HG03565 (cell line): ENCODE measurements around the gene FASLG.
"Not testable (repeated sequence)": the region's sequence is repeated elsewhere in the genome, so short reads cannot be mapped to it uniquely, and the experiment has no call there.

Experiments
- ATAC-seq: cut with Tn5 transposase; IDR thresholded peaks from one replicate; pipeline ENCODE4 v1.9.1; 2021; ENCODE audit warnings: mild to moderate bottlenecking, moderate library complexity; ENCODE audit not compliant: unreplicated experiment

FASLG gene

DNA sequence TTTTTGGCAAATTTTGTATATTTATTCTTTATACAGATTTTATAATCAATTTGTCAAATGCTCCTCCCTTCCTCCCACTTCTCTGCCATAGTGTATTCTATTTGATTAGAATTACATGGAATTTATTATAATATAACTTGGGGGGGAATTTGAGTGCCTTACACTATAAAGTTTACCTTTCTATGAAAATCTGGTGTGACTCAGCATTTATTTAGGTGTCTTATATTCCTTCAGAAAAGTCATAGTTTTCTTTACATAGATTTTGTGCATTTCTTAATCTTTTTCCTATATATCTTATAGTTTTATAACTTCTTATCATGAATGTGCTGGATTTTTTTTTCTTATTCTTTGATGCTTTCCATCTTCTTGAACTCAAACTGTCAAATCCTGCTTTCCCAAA is 21.3 kb downstream of the FASLG start:
- ATAC-seq, result no peak

DNA sequence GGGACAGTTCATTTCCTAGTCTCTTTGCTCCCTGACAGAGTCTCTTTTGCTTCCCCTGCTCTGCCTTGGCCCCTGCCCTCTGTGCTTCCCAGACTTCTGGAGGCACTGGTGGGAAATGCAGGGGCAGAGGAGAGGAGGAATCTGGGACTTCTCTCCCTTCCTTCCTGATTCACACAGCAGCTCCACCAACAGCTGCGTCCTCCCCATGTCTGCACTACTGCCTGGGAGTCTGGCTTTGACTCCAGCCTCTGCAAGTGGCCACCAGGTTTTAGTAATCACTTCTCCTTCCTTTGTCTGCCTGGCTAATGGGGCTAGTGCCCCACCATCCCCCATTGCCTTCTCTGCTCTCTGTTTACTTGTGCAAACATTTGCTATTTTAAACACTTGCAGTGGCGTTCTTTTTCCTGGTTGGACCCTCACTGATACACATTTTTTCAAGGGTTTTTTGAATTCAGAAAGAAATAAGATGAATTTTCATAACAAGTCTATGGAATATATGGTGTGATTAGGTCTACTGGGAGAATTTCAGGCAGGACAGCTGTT is 21.9 kb downstream of the FASLG start:
- no peak for ATAC-seq

DNA sequence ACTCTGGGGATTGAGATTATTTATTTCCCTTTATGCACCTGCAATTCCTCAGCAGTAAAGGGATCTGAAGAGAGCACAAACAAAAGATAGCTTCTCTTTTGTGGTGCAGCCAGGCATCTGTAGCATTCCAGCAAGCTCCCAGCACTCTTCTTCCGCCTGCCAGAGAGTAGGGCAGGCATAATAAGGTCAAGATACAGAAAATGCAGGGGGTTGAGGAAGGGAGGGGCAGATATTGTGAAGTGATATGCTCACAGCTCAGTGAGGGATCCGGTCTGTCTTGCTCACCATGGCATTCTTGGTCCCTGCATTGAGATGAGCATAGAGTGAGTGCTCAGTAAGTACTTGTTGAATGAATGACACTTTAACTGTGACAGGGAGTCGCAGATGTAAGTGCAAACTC is 23.9 kb downstream of the FASLG start:
- ATAC-seq, result no peak

DNA sequence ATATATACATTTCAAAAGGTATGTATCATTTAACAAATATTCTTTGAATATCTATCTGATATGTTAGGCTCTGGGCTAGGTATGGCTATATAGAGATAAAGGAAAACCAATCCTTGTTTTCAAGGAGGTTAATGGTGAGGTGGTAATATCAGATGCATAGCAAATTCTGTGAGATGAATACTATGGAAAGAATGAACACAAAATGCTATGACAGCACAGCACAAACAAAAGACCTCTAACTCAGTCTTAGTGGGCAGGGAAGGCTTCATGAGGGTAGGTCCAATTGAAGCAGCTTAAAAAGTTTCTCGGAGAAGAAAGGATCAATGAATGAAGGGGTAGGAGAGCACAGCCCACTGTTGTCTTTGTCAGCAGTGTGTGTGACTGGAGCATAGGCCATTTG is 27.2 kb downstream of the FASLG start:
- ATAC-seq, result no peak

DNA sequence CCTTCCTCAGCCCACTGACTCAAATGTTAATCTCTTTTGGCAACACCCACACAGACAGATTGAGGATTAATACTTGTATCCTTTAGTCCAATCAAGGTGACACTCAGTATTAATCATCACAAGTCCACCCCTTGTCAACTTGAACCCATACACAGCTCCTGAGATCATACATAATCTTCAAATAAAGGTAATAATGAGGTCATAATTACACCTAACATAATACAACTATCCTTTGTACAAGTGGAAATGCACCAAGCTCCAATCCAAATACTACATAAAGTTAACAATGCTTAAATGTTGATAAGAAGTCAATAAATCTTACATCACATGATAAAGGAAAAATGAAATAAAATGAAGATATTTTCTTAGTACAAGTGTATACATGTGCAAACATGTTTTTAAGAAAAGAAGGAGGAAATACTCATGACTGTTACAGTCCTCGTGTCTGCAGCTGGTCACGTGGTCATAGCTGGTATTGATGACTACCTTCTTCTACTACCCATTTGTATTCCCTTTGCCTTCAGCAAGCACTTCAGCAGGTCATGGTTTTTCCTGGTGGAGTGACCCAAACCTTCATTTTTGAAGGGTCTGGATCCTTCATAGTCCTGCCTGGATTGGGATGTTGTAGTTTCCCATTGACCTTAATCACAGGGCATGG is 29.7 kb downstream of the FASLG start:
- ATAC-seq, result not testable (repeated sequence)

DNA sequence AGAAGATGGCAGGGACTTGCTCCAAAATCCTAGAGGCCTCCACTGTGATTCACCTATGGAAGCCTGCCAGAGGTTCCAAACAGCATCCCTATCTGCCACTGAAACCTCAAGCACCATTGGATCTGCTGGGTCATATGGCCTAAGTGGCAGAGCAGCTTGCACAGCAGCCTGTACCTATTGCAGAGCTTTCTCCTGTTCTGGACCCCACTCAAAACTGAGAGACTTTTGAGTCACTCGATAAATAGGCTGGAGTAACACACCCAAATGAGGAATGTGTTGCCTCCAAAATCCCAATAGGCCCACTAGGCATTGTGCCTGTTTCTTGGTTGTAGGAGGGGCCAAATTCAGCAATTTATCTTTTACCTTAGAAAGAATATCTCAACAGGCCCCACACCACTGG is 32.0 kb downstream of the FASLG start:
- not testable (repeated sequence) for ATAC-seq

DNA sequence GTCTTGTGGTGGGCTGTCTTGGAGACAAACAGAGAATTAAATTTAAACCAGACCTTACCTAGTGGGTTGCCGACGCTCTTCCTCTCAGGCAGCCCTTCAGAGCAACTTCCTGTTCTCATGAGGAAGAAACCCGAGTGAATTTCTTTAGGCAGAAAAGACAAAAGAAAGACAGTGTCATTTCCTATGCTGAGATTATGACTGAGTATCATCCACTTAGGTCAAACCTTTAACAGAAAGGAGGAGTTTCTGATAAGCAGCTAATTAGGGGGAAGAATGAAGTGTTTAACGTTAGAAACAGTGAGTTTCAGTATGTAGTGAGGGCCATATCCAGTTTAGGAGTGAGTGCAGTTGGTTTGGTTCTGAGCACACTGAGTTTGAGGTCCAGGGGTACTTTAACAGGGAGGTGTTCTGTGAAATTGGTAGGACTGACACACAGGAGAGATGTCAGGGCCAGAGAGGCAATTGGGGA is 38.7 kb downstream of the FASLG start:
- ATAC-seq, result no peak

DNA sequence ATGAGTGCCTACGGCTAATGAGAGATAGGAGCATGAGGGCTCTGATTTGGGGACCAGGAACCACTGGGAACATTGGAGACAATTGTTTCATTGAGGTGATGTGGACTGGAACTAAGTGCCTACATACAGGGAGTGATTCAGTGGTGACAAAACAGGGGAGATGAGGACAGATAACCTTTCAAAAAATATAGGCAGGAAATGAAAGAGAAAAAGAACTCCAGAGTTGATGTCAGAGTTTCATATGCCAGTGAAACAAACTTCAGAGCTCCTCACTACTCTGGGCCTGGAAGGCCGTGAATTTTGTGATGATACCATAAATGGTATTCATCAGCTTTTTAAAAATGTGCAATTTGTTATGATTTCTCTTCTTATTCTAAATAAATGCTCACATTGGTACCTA is 39.3 kb downstream of the FASLG start:
- ATAC-seq, result no peak

DNA sequence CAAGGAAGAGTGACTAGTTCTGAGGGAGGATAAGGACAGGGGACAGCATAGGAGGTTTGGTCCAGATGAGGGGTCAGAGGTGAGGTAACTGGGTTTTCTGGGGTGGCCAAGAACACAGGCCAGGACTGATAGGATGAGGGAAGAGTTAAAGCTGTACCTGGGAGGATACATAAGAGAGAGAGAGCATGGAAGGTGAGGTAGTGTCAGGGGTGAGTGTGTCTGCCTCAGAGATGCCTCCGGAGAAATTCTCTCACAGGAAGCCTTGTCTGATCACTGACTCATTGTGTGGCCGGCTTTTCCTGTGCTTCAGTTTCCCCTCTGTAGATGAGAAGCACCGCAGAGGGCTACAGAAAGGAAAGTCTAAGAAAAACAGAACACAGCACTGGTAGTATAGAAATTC is 40.2 kb downstream of the FASLG start:
- peak; percentile 76 for ATAC-seq

DNA sequence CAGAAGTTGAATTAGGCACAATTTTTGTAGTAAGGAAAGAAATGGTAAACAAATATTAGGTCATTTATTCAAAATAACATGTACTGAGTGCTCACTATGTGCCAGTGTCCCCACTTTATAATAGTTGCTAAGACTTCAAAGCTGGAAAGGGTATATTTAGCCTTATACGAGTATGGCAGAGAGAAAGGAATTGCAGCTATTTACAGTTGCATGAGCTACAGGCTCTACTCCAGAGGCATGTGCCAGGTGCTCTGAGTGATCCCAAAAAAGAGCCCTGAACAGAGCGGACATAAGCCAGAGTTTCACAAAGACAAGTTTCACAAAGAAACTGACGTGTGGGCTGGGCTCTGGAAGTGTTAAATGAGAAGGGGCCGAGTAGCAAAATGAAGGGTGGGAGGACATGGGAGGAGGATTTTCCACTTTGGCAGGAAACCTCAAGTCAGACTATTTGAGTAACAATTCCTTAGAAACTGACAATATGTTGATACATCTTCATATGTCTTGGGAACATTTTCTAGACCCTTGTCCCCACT is 40.9 kb downstream of the FASLG start:
- ATAC-seq, result no peak

DNA sequence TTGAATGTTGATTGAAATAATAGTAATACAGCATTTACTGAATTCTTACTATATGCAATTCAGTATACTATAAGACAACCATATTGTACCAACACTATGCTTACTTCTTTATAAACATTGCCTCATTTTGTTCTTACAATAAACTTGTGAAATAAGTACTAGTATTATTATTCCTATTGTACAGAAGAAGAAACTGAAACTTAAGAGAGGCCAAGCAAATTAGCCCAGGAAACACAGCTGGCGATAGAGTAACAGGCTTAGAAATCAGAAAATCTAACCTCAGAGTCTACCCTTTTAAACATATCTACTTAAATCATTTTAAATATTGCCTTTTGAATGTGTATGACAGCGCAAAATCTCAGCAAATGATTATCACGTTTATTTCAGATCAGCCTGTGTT is 41.7 kb downstream of the FASLG start:
- no peak for ATAC-seq

DNA sequence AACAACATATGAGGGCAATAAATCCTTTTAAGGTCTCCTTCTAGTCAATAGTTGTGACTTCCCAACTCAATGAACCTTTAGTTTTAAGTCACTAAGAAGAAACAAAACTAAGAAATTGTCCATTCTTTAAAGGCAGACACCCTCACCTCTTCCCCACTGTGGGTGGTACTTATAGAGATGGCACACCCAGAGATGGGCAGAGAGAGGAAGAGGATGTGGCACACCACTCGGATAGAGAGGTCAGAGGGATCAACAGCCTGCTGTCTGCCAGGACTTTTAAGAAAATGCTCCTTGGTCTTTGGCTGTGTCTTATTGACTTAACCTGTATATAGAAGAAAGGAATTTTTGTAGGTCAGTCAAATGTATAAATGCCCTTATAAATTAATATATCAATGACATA is 45.1 kb downstream of the FASLG start:
- ATAC-seq, result no peak

DNA sequence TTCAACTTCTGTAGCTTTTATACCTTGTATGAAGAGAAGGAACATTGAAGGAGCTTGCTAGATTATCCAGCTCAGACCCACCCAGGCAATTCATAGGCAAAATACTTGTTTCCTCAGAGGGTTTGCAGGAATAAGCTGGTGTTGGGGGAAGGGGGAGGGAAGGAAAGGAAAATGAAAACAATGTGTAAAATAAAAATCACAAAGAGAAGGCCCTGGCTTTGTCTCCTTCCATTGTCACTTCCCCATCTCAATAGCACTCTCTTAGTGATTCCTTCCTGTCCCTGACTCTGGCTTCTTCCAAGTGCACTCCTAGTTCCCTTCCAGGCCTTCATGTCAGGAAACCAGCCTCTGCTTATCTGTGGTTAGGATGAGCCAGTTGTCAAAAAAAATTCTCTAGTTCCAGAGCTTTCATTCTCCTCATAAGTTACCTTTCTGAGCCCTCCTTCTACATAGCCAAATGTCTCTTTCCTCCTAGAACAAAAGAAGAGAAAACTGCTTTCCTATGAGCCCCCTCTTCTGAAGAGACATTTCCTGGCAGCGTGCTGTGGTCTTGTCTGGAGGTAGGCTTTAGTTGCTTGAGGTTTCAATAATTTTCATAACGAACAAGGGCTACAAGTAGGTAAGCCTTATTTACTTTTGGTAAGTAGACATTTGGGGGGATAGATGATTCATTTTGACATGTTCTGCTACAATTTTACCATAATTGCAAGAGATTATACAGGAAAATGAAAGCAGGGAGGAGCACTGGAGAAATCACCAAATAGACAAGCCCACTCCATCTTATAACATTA is 45.7 kb downstream of the FASLG start:
- no peak for ATAC-seq

DNA sequence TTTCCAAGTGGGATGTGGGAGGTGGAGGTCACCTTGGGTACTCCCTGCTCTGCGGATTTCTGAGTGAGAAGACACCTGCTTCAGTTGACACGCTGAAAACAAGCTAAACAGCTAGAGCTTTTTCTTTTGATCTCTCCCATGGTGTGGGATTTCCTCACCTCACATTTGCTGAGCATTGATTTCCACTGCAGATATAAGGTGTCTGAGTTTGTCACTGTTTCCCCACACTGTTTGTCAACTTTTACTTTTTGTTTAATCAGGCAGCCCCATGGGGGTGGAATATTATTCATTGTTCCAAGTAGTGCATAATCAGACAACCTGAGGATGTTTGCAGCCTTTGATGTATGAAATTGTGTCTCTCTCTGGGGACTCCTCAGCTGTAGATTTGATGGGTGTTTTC is 49.5 kb downstream of the FASLG start:
- no peak for ATAC-seq

DNA sequence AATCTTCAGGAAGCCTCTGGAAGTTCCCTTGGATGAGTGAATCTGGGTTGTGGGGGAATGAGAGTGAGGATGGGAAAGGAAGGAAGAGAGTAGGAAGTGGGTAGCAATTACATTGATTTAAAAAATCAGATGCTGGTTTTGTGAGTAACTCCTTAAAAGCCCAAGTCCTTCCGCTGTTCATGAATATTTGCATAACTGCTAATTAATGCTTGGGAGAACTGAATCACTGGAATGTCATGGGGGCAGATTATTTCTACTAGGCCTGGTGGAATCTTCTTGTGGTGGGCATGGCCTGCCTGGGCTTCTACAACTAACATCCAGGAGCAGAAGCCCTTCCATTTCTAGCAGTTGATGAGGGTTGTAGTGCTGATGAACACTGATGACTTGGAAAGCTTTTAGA is 52.7 kb downstream of the FASLG start:
- no peak for ATAC-seq

DNA sequence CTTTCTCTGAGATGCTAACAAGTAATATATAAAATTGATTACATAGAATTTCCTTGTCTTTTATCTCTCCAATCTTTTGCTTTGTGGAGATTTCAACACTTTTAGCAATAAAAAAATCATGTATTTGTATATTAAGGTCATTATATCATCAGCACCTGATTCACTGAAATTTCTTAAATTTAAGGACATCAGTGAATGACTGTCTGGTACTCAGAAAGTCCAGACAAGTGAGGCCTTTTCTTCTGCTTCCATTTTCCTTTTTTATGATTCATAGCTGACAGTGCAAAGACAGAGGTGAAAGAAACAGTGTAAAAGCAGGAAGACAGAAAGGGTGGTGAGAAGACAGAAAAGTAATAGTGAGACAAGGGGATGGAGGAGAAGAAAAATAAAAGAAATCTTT is 54.6 kb downstream of the FASLG start:
- no peak for ATAC-seq
